Activated T-cell treated with anti-CD3 and anti-CD28 coated beads, Interleukin-2, amount 50 U/mL, for 72 hours (primary cell): Measurements from ENCODE around the gene LRP4. TPM values are rescaled to one million over a fixed set of nuclear protein-coding genes. Genes with fewer than 3 reads are reported as not detected.
A peak's percentile ranks its signal among the peaks of the same experiment; 100 is the strongest.
"Not testable (repeated sequence)": the region's sequence is repeated elsewhere in the genome, so short reads cannot be mapped to it uniquely, and the experiment has no call there.

Experiments
- ATAC-seq, 2 donors: fragments of 150-1000 bp; cut with Tn5 transposase; replicated peaks in 1 of 2; 2 replicates each; pipeline ENCODE4 v1.10.0; 2021; ENCODE audit warnings: moderate library complexity in 2 of 2, mild to moderate bottlenecking in 1 of 2
- DNase-seq, 2 donors: peaks; one replicate each; pipeline ENCODE4 v3.0.0; 2021 to 2022; ENCODE audit warnings: mixed read lengths in 1 of 2
- H3K27ac Mint-ChIP-seq: one replicate; pipeline ENCODE4 v1.8.0; 2022; ENCODE audit warnings: mild to moderate bottlenecking, moderate library complexity, mixed read lengths
- H3K27me3 Mint-ChIP-seq: one replicate; pipeline ENCODE4 v1.8.0; 2022; ENCODE audit warnings: low read depth, mixed read lengths
- H3K36me3 Mint-ChIP-seq, 2 donors: one replicate each; pipeline ENCODE4 v1.8.0; 2022; ENCODE audit warnings: mixed read lengths in 2 of 2, mild to moderate bottlenecking in 1 of 2; ENCODE audit not compliant: insufficient read depth in 2 of 2
- H3K4me1 Mint-ChIP-seq: one replicate; pipeline ENCODE4 v1.8.0; 2022; ENCODE audit warnings: low read depth, mixed read lengths
- H3K4me3 Mint-ChIP-seq, 2 donors: one replicate each; pipeline ENCODE4 v1.8.0; 2022; ENCODE audit warnings: mild to moderate bottlenecking in 2 of 2, mixed read lengths in 2 of 2, moderate library complexity in 2 of 2
- H3K9me3 Mint-ChIP-seq, 2 donors: one replicate each; pipeline ENCODE4 v1.8.0; 2022; ENCODE audit warnings: mixed read lengths in 2 of 2
- total RNA-seq, 2 donors: library from RNA; stranded (reverse); gene quantifications; one replicate each; pipeline ENCODE4 v1.2.3, GENCODE V29; 2022

Gene LRP4
- total RNA-seq, 2 donors from 2014 or later: 0.09 TPM; not detected in 1

- Mint-ChIP-seq H3K4me3 (no peak overlapping the region), H3K4me1 (peaks cover 4% of the 10 kb centered on the region), H3K27ac (no peak overlapping the region), H3K27me3 (no peaks in the 10 kb centered on the region), H3K9me3 (no peaks in the 10 kb centered on the region), H3K36me3 (no peaks in the 10 kb centered on the region)
- DNase-seq: no peak
- no peak for ATAC-seq
These were observed 26.2 kb upstream of the LRP4 start for GRCh38 chr11:46944356-46945075.

GRCh38 chr11:46942172-46942571 lies 23.8 kb upstream of the LRP4 start:
- ATAC-seq: no peak
- H3K27ac Mint-ChIP-seq: no peak overlapping the region
- H3K9me3 Mint-ChIP-seq: no peaks in the 10 kb centered on the region
- H3K36me3 Mint-ChIP-seq: no peaks in the 10 kb centered on the region
- DNase-seq: no peak
- H3K4me1 Mint-ChIP-seq: peaks cover 1% of the 10 kb centered on the region
- no peak overlapping the region for H3K4me3 Mint-ChIP-seq
- no peaks in the 10 kb centered on the region for H3K27me3 Mint-ChIP-seq

GRCh38 chr11:46936138-46937110 lies 18.1 kb upstream of the LRP4 start, which contains the start of gene CSTPP1:
CSTPP1 (plus strand) TSS chr11:46936761; CDS start chr11:46936806, 45 bp downstream.
- ATAC-seq (peak; percentile 100), DNase-seq (peak; percentile 96)
- H3K9me3 Mint-ChIP-seq: peaks cover 0 to 2% of the 10 kb centered on the region in 2 donors
- peak within 1 kb of the TSS; percentile 82 to 98 for H3K4me3 Mint-ChIP-seq
- peak within 1 kb of the TSS; percentile 64 for H3K27ac Mint-ChIP-seq
- H3K27me3 Mint-ChIP-seq: peaks cover 7% of the 10 kb centered on the region
- H3K36me3 Mint-ChIP-seq: peaks cover 0 to 2% of the 10 kb centered on the region in 2 donors
- peaks cover 19% of the 10 kb centered on the region for H3K4me1 Mint-ChIP-seq

- ATAC-seq: peak; percentile 59 to 66
- Mint-ChIP-seq H3K27me3 (peaks cover 25% of the 10 kb centered on the region), H3K4me3 (no peak overlapping the region), H3K36me3 (no peaks in the 10 kb centered on the region), H3K4me1 (no peaks in the 10 kb centered on the region), H3K9me3 (peaks cover 1 to 2% of the 10 kb centered on the region in 2 donors), H3K27ac (no peak overlapping the region)
- DNase-seq: no peak
These were observed 11.7 kb upstream of the LRP4 start for GRCh38 chr11:46930089-46930488.

GRCh38 chr11:46928701-46929100 lies 10.4 kb upstream of the LRP4 start:
- peaks cover 25% of the 10 kb centered on the region for H3K27me3 Mint-ChIP-seq
- not testable (repeated sequence) for H3K4me3 Mint-ChIP-seq, ATAC-seq, DNase-seq, H3K36me3 Mint-ChIP-seq, H3K9me3 Mint-ChIP-seq, H3K27ac Mint-ChIP-seq, H3K4me1 Mint-ChIP-seq

- not testable (repeated sequence) for ATAC-seq, H3K9me3 Mint-ChIP-seq, H3K36me3 Mint-ChIP-seq, H3K4me1 Mint-ChIP-seq, H3K4me3 Mint-ChIP-seq, DNase-seq, H3K27ac Mint-ChIP-seq
- peaks cover 25% of the 10 kb centered on the region for H3K27me3 Mint-ChIP-seq
These were observed 9.6 kb upstream of the LRP4 start for GRCh38 chr11:46927928-46928327.

- DNase-seq: no peak
- ATAC-seq: no peak
- H3K9me3 Mint-ChIP-seq: no peaks in the 10 kb centered on the region
- no peak overlapping the region for H3K27ac Mint-ChIP-seq
- peaks cover 26% of the 10 kb centered on the region for H3K4me1 Mint-ChIP-seq
- H3K27me3 Mint-ChIP-seq: peaks cover 33% of the 10 kb centered on the region
- no peaks in the 10 kb centered on the region for H3K36me3 Mint-ChIP-seq
- H3K4me3 Mint-ChIP-seq: no peak overlapping the region
These were observed 2.4 kb upstream of the LRP4 start for GRCh38 chr11:46920755-46921154.

- Mint-ChIP-seq H3K27ac (peak overlapping the region; percentile 50), H3K36me3 (no peaks in the 10 kb centered on the region), H3K4me1 (peaks cover 26% of the 10 kb centered on the region), H3K27me3 (peaks cover 45% of the 10 kb centered on the region), H3K9me3 (no peaks in the 10 kb centered on the region), H3K4me3 (peak overlapping the region; percentile 85 to 92)
- ATAC-seq (no peak), DNase-seq (no peak)
These were observed 601 bp upstream of the LRP4 start for GRCh38 chr11:46918788-46919513.

GRCh38 chr11:46917762-46918082 lies 628 bp downstream of the LRP4 start:
- Mint-ChIP-seq H3K4me3 (peak overlapping the region; percentile 83 to 84), H3K4me1 (peaks cover 26% of the 10 kb centered on the region), H3K9me3 (no peaks in the 10 kb centered on the region), H3K27me3 (peaks cover 51% of the 10 kb centered on the region), H3K36me3 (no peaks in the 10 kb centered on the region), H3K27ac (no peak overlapping the region)
- ATAC-seq (no peak), DNase-seq (no peak)

GRCh38 chr11:46917109-46917761 lies 1.1 kb downstream of the LRP4 start:
- DNase-seq (no peak), ATAC-seq (peak; percentile 8 to 15)
- H3K9me3 Mint-ChIP-seq: no peaks in the 10 kb centered on the region
- H3K36me3 Mint-ChIP-seq: no peaks in the 10 kb centered on the region
- no peak overlapping the region for H3K27ac Mint-ChIP-seq
- peaks cover 53% of the 10 kb centered on the region for H3K27me3 Mint-ChIP-seq
- peak overlapping the region; percentile 83 to 84 for H3K4me3 Mint-ChIP-seq
- H3K4me1 Mint-ChIP-seq: peaks cover 26% of the 10 kb centered on the region

GRCh38 chr11:46916286-46917108 lies 1.9 kb downstream of the LRP4 start:
- Mint-ChIP-seq H3K4me3 (peak overlapping the region; percentile 83 to 84), H3K9me3 (no peaks in the 10 kb centered on the region), H3K27me3 (peaks cover 57% of the 10 kb centered on the region), H3K4me1 (peaks cover 26% of the 10 kb centered on the region), H3K27ac (no peak overlapping the region), H3K36me3 (no peaks in the 10 kb centered on the region)
- DNase-seq (peak; percentile 26 to 31), ATAC-seq (peak; percentile 31 to 35)

GRCh38 chr11:46914910-46915309 lies 3.4 kb downstream of the LRP4 start:
- H3K4me1 Mint-ChIP-seq: peaks cover 26% of the 10 kb centered on the region
- no peaks in the 10 kb centered on the region for H3K9me3 Mint-ChIP-seq
- peaks cover 68% of the 10 kb centered on the region for H3K27me3 Mint-ChIP-seq
- no peaks in the 10 kb centered on the region for H3K36me3 Mint-ChIP-seq
- no peak for ATAC-seq
- DNase-seq: no peak
- no peak overlapping the region for H3K4me3 Mint-ChIP-seq
- no peak overlapping the region for H3K27ac Mint-ChIP-seq
